Right lobe of liver (tissue), 6 donors: ENCODE measurements around the gene KBTBD12. TPM values are rescaled to one million over a fixed set of nuclear protein-coding genes. Genes with fewer than 3 reads are reported as not detected.
A peak's percentile ranks its signal among the peaks of the same experiment; 100 is the strongest.
"Not testable (repeated sequence)": the region's sequence is repeated elsewhere in the genome, so short reads cannot be mapped to it uniquely, and the experiment has no call there.

Source experiments
- ATAC-seq, 4 donors: fragments of 200-7000 bp; cut with Tn5 transposase; one replicate each; pipeline ENCODE4 v1.9.1; 2020; ENCODE audit warnings: mild to moderate bottlenecking in 4 of 4, moderate library complexity in 4 of 4
- DNase-seq, 3 donors: peaks; one replicate each; pipeline ENCODE4 v3.0.0-alpha.2; 2020
- H3K27ac ChIP-seq, 3 donors: fragments of 200-600 bp; one replicate each; pipeline ENCODE4 v1.8.0; 2022
- H3K27me3 ChIP-seq, 2 donors: fragments of 200-600 bp; one replicate each; pipeline ENCODE4 v1.8.0; 2022
- H3K36me3 ChIP-seq, 4 donors: fragments of 200-600 bp; sonication (generic) in 1 of 4; one replicate each; pipeline versions ENCODE4 v1.5.1 to v1.8.0; 2017 to 2022; ENCODE audit warnings: control low read depth in 1 of 4
- H3K4me1 ChIP-seq, 4 donors: fragments of 200-600 bp; sonication (generic) in 1 of 4; one replicate each; pipeline versions ENCODE4 v1.5.1 to v1.8.0; 2017 to 2022; ENCODE audit warnings: control low read depth in 1 of 4
- H3K4me3 ChIP-seq, 3 donors: fragments of 200-600 bp; one replicate each; pipeline ENCODE4 v1.8.0; 2022
- H3K9me3 ChIP-seq, 4 donors: fragments of 200-600 bp; sonication (generic) in 1 of 4; one replicate each; pipeline versions ENCODE4 v1.5.1 to v1.8.0; 2017 to 2022; ENCODE audit warnings: control low read depth in 1 of 4
- CTCF ChIP-seq, 4 donors: fragments of 200-600 bp in 3 of 4; fragments of 450-650 bp in 1 of 4; IDR thresholded peaks; one replicate each; pipeline versions ENCODE4 v1.5.1 to v1.8.0; 2016 to 2022; ENCODE audit warnings: antibody characterized with exemption in 4 of 4, mild to moderate bottlenecking in 2 of 4
- POLR2A ChIP-seq: fragments of 450-650 bp; IDR thresholded peaks from one replicate; pipeline ENCODE4 v1.6.1; 2017; ENCODE audit warnings: antibody characterized with exemption, mild to moderate bottlenecking
- WGBS: methylation state at CpG from one replicate; pipeline ENCODE4 v1.1.6; 2018; ENCODE audit warnings: low coverage, low lambda C conversion rate; ENCODE audit not compliant: insufficient coverage; ENCODE audit errors: missing lambda C conversion rate; 5-methylcytosine and 5-hydroxymethylcytosine counted together
- intact Hi-C, 2 donors: fragments of 100-400 bp; cut with DNase I; formaldehyde crosslinking; loops; one replicate each; pipeline versions ENCODE4 v1.11.2 to v1.14.1; 2022
- total RNA-seq, 6 experiments: library from RNA; depleted of rRNA in 2 of 6; stranded (reverse); fragments of >200 nt in 2 of 6; fragmentation: NEBNext Ultra II Directional in 3 of 6; extraction: Animal tissue kit (Norgen Biotek cat#: 25700) in 3 of 6; gene quantifications; one replicate each; pipeline versions ENCODE4 v1.1.0 to v1.2.4, GENCODE V29; 2016 to 2023
- donor health status: DM: no; HTN: yes; CAD: no.
- donor health status: DM: no; HTN: no; CAD: no.
- donor health status: DM: no; HTN: no; CAD: no.
- donor health status: DM: no; HTN: yes; CAD: no.
- donor health status: DM: no; HTN: yes; CAD: no.

The KBTBD12 gene
- total RNA-seq, 6 experiments from 2014 or later: 0.22 TPM; not detected in 5

- Histone ChIP-seq H3K4me3 (no peak overlapping the region), H3K27ac (no peak overlapping the region), H3K27me3 (no peaks in the 10 kb centered on the region), H3K9me3 (no peaks in the 10 kb centered on the region), H3K36me3 (no peaks in the 10 kb centered on the region), H3K4me1 (no peaks in the 10 kb centered on the region)
- DNase-seq (no peak), ATAC-seq (no peak)
- WGBS: 74% methylated on average over 3 of the region's 3 CpGs
- TF ChIP-seq CTCF (IDR thresholded peaks at IDR 0.05) (no peak), POLR2A (no peak)
- intact Hi-C loops: no loop called here
Measured at GRCh38 chr3:127889976-127890650, 24.9 kb upstream of the KBTBD12 start.

GRCh38 chr3:127890651-127891290 is 24.3 kb upstream of the KBTBD12 start:
- ATAC-seq, intact Hi-C loops, H3K36me3 ChIP-seq, DNase-seq, H3K27ac ChIP-seq, H3K27me3 ChIP-seq, H3K4me1 ChIP-seq, H3K9me3 ChIP-seq, H3K4me3 ChIP-seq: not testable (repeated sequence)
- 78% methylated on average over 8 of the region's 9 CpGs for WGBS

GRCh38 chr3:127894481-127894880 is 20.6 kb upstream of the KBTBD12 start:
- TF ChIP-seq CTCF (IDR thresholded peaks at IDR 0.05) (no peak), POLR2A (no peak)
- no peak for ATAC-seq

GRCh38 chr3:127899200-127899599 is 15.8 kb upstream of the KBTBD12 start:
- TF ChIP-seq POLR2A (no peak), CTCF (IDR thresholded peaks at IDR 0.05) (no peak)
- Histone ChIP-seq H3K9me3 (no peaks in the 10 kb centered on the region), H3K27me3 (no peaks in the 10 kb centered on the region), H3K4me1 (no peaks in the 10 kb centered on the region), H3K36me3 (no peaks in the 10 kb centered on the region), H3K4me3 (no peak overlapping the region), H3K27ac (no peak overlapping the region)
- ATAC-seq (no peak), DNase-seq (no peak)
- WGBS: 81% methylated on average over 4 of the region's 6 CpGs
- intact Hi-C loops: no loop called here

More at GRCh38 chr3:127894481-127894880, 20.6 kb upstream of the KBTBD12 start:
- H3K27ac ChIP-seq: no peak overlapping the region
- H3K4me3 ChIP-seq: no peak overlapping the region
- DNase-seq: no peak
- no peaks in the 10 kb centered on the region for H3K36me3 ChIP-seq
- whole genome bisulfite sequencing: 83% methylated on average over 3 of the region's 3 CpGs
- intact Hi-C loops: no loop called here
- no peaks in the 10 kb centered on the region for H3K27me3 ChIP-seq
- no peaks in the 10 kb centered on the region for H3K9me3 ChIP-seq
- H3K4me1 ChIP-seq: no peaks in the 10 kb centered on the region

GRCh38 chr3:127899766-127900165 is 15.3 kb upstream of the KBTBD12 start:
- DNase-seq (no peak), ATAC-seq (peak in 1 of 4 donors; percentile 38)
- 62% methylated on average over 3 of the region's 3 CpGs for WGBS
- Histone ChIP-seq H3K4me3 (no peak overlapping the region), H3K36me3 (no peaks in the 10 kb centered on the region), H3K27ac (no peak overlapping the region), H3K4me1 (no peaks in the 10 kb centered on the region), H3K9me3 (no peaks in the 10 kb centered on the region), H3K27me3 (no peaks in the 10 kb centered on the region)
- no peak for TF ChIP-seq CTCF (IDR thresholded peaks at IDR 0.05)
- no peak for TF ChIP-seq POLR2A
- intact Hi-C loops: no loop called here
